Natural killer cell (primary cell): ENCODE results near the gene SLC24A2. TPM values are rescaled to one million over a fixed set of nuclear protein-coding genes. Genes with fewer than 3 reads are reported as not detected.

ENCODE experiments used
- ATAC-seq, 3 donors: fragments of 150-1000 bp in 2 of 3; fragments of 200-7000 bp in 1 of 3; cut with Tn5 transposase; 1 replicate in 1 of 3; 2 replicates in 2 of 3; pipeline ENCODE4 v1.10.0; 2021; ENCODE audit warnings: mild to moderate bottlenecking in 2 of 3, moderate library complexity in 2 of 3
- DNase-seq, 2 donors: peaks; one replicate each; pipeline versions ENCODE4 v3.0.0 to v3.0.0-alpha.2; 2013 to 2021; ENCODE audit warnings: mixed read lengths in 1 of 2
- H3K27ac ChIP-seq: one replicate; pipeline ENCODE4 v1.5.1; 2013; ENCODE audit warnings: mild to moderate bottlenecking, low read length
- H3K27me3 ChIP-seq: one replicate; pipeline ENCODE4 v1.6.1; 2013; ENCODE audit warnings: low read length; ENCODE audit not compliant: control insufficient read depth, insufficient read depth
- H3K36me3 ChIP-seq: one replicate; pipeline ENCODE4 v1.6.1; 2013; ENCODE audit warnings: low read length; ENCODE audit not compliant: control insufficient read depth, insufficient read depth
- H3K4me1 ChIP-seq: one replicate; pipeline ENCODE4 v1.6.1; 2013; ENCODE audit warnings: low read length; ENCODE audit not compliant: control insufficient read depth, insufficient read depth
- H3K4me3 ChIP-seq: one replicate; pipeline ENCODE4 v1.5.1; 2013; ENCODE audit warnings: low read length
- H3K9me3 ChIP-seq: one replicate; pipeline ENCODE4 v1.6.1; 2013; ENCODE audit warnings: low read length; ENCODE audit not compliant: control insufficient read depth, insufficient read depth
- H3K27ac Mint-ChIP-seq, 2 donors: one replicate each; pipeline ENCODE4 v1.8.0; 2022; ENCODE audit warnings: mild to moderate bottlenecking in 2 of 2, mixed read lengths in 2 of 2, moderate library complexity in 1 of 2
- H3K27me3 Mint-ChIP-seq, 2 donors: one replicate each; pipeline ENCODE4 v1.8.0; 2022; ENCODE audit warnings: low read depth in 2 of 2, mixed read lengths in 2 of 2
- H3K36me3 Mint-ChIP-seq: one replicate; pipeline ENCODE4 v1.8.0; 2022; ENCODE audit warnings: mixed read lengths
- H3K4me1 Mint-ChIP-seq, 2 donors: one replicate each; pipeline ENCODE4 v1.8.0; 2022; ENCODE audit warnings: mixed read lengths in 2 of 2
- H3K4me3 Mint-ChIP-seq: one replicate; pipeline ENCODE4 v1.8.0; 2022; ENCODE audit warnings: mild to moderate bottlenecking, moderate library complexity, mixed read lengths
- H3K9me3 Mint-ChIP-seq, 2 donors: one replicate each; pipeline ENCODE4 v1.8.0; 2022; ENCODE audit warnings: mixed read lengths in 2 of 2
- CTCF ChIP-seq: fragments of 200-600 bp; IDR thresholded peaks from one replicate; pipeline ENCODE4 v1.8.0; 2022; ENCODE audit warnings: antibody characterized with exemption
- WGBS: methylation state at CpG from one replicate; pipeline ENCODE4 v1.1.7; 2013; ENCODE audit warnings: missing lambda C conversion rate; ENCODE audit not compliant: insufficient coverage; 5-methylcytosine and 5-hydroxymethylcytosine counted together
- intact Hi-C: fragments of 100-400 bp; cut with micrococcal nuclease; formaldehyde crosslinking; loops from one replicate; pipeline ENCODE4 v1.14.2; 2022
- total RNA-seq, 4 donors: library from RNA; stranded (reverse); fragments of 120-200 nt in 1 of 4; gene quantifications; one replicate each; pipeline versions ENCODE4 v1.2.3 to v1.2.4, GENCODE V29; 2013 to 2022

SLC24A2 gene
- total RNA-seq, 3 donors from 2014 or later (not counting 1 experiment from before 2014, with no cell fraction given) = 0.15 TPM; not detected in 2

GRCh38 chr9:19783500-19783899 lies 5.3 kb downstream of the SLC24A2 start:
- Histone ChIP-seq H3K27me3 (peaks cover 2% of the 10 kb centered on the region), H3K4me3 (no peak overlapping the region), H3K27ac (no peak overlapping the region), H3K9me3 (no peaks in the 10 kb centered on the region), H3K4me1 (no peaks in the 10 kb centered on the region), H3K36me3 (no peaks in the 10 kb centered on the region)
- no peak for TF ChIP-seq CTCF
- ATAC-seq (no peak), DNase-seq (no peak)
- Mint-ChIP-seq H3K36me3 (no peaks in the 10 kb centered on the region), H3K4me3 (no peak overlapping the region), H3K4me1 (no peaks in the 10 kb centered on the region), H3K27me3 (peaks cover 2 to 26% of the 10 kb centered on the region in 2 donors), H3K9me3 (peaks cover 0 to 2% of the 10 kb centered on the region in 2 donors), H3K27ac (no peak overlapping the region)
- WGBS = 0% methylated on average over 1 of the region's 2 CpGs
- intact Hi-C loops = no loop called here

GRCh38 chr9:19782005-19782404 lies 6.8 kb downstream of the SLC24A2 start:
- ATAC-seq = no peak
- H3K4me3 ChIP-seq = no peak overlapping the region
- H3K36me3 Mint-ChIP-seq = no peaks in the 10 kb centered on the region

GRCh38 chr9:19781240-19781639 lies 7.6 kb downstream of the SLC24A2 start:
- WGBS = no CpG with 5 or more reads among the region's 2 CpGs
- H3K9me3 Mint-ChIP-seq = peaks cover 0 to 2% of the 10 kb centered on the region in 2 donors
- Histone ChIP-seq H3K9me3 (no peaks in the 10 kb centered on the region), H3K27me3 (no peaks in the 10 kb centered on the region), H3K4me1 (no peaks in the 10 kb centered on the region), H3K4me3 (no peak overlapping the region), H3K27ac (no peak overlapping the region), H3K36me3 (no peaks in the 10 kb centered on the region)
- ATAC-seq = no peak
- H3K4me3 Mint-ChIP-seq = no peak overlapping the region
- H3K4me1 Mint-ChIP-seq = no peaks in the 10 kb centered on the region
- no peak for DNase-seq
- H3K27me3 Mint-ChIP-seq = peaks cover 0 to 10% of the 10 kb centered on the region in 2 donors
- TF ChIP-seq CTCF = no peak
- no peak overlapping the region for H3K27ac Mint-ChIP-seq
- intact Hi-C loops = no loop called here
- no peaks in the 10 kb centered on the region for H3K36me3 Mint-ChIP-seq

More at GRCh38 chr9:19782005-19782404, 6.8 kb downstream of the SLC24A2 start:
- H3K9me3 ChIP-seq = no peaks in the 10 kb centered on the region
- no peak for TF ChIP-seq CTCF
- Mint-ChIP-seq H3K4me3 (no peak overlapping the region), H3K4me1 (no peaks in the 10 kb centered on the region), H3K27me3 (peaks cover 0 to 18% of the 10 kb centered on the region in 2 donors), H3K9me3 (peaks cover 0 to 2% of the 10 kb centered on the region in 2 donors), H3K27ac (no peak overlapping the region)
- H3K27ac ChIP-seq = no peak overlapping the region
- H3K36me3 ChIP-seq = no peaks in the 10 kb centered on the region
- H3K27me3 ChIP-seq = peaks cover 2% of the 10 kb centered on the region
- DNase-seq = no peak
- 22% methylated on average over 3 of the region's 3 CpGs for WGBS
- no peaks in the 10 kb centered on the region for H3K4me1 ChIP-seq
- intact Hi-C loops = no loop called here

GRCh38 chr9:19771446-19771845 lies 17.4 kb downstream of the SLC24A2 start:
- 96% methylated on average over 4 of the region's 4 CpGs for WGBS
- no peaks in the 10 kb centered on the region for H3K4me1 ChIP-seq
- Mint-ChIP-seq H3K27me3 (no peaks in the 10 kb centered on the region), H3K27ac (no peak overlapping the region), H3K4me3 (no peak overlapping the region), H3K36me3 (no peaks in the 10 kb centered on the region), H3K4me1 (no peaks in the 10 kb centered on the region), H3K9me3 (peaks cover 0 to 6% of the 10 kb centered on the region in 2 donors)
- H3K36me3 ChIP-seq = no peaks in the 10 kb centered on the region
- H3K9me3 ChIP-seq = peaks cover 1% of the 10 kb centered on the region
- ATAC-seq (no peak), DNase-seq (no peak)
- intact Hi-C loops = no loop called here
- no peak for TF ChIP-seq CTCF
- H3K27ac ChIP-seq = no peak overlapping the region
- no peak overlapping the region for H3K4me3 ChIP-seq
- no peaks in the 10 kb centered on the region for H3K27me3 ChIP-seq
